ENCODE results near the gene TRIM4. TPM values are rescaled to one million over a fixed set of nuclear protein-coding genes. Genes with fewer than 3 reads are reported as not detected.
"Not testable (repeated sequence)": the region's sequence is repeated elsewhere in the genome, so short reads cannot be mapped to it uniquely, and the experiment has no call there.

The TRIM4 gene
- total and polyA plus RNA-seq, 5 experiments from 2014 or later: 22.2 to 70.6 (median 32.2) TPM

GRCh38 chr7:99943641-99944496, 24.5 kb upstream of the TRIM4 start:
- H3K4me1 Mint-ChIP-seq: peaks cover 4 to 16% (median 13%) of the 10 kb centered on the region in 4 donors
- H3K9me3 Mint-ChIP-seq: peaks cover 0 to 8% (median 0%) of the 10 kb centered on the region in 9 donors
- POLR2A ChIA-PET: interaction anchor here (1.0 to 2.2 kb wide), 3 partner anchors 14 to 112 kb away, joined by 3 to 12 read pairs (median 7); partner anchors contain the start of genes GJC3 and TRIM4
- H3K27me3 Mint-ChIP-seq: peaks cover 7 to 30% (median 10%) of the 10 kb centered on the region in 5 donors
- no peaks in the 10 kb centered on the region for H3K36me3 Mint-ChIP-seq
- DNase-seq: no peak
- peak overlapping the region in 7 of 10 donors; percentile 9 to 86 (median 71) for H3K27ac Mint-ChIP-seq
- peak overlapping the region; percentile 48 to 87 (median 68) for H3K4me3 Mint-ChIP-seq
- peak in 1 of 2 donors; percentile 12 for ATAC-seq

- Mint-ChIP-seq H3K4me1 (peaks cover 7 to 17% (median 15%) of the 10 kb centered on the region in 4 donors), H3K27ac (no peak overlapping the region), H3K27me3 (peaks cover 4 to 23% (median 19%) of the 10 kb centered on the region in 5 donors), H3K9me3 (peaks cover 0 to 16% (median 5%) of the 10 kb centered on the region in 9 donors), H3K36me3 (peaks cover 0 to 3% (median 0%) of the 10 kb centered on the region in 3 donors), H3K4me3 (no peak overlapping the region)
- POLR2A ChIA-PET: interaction anchor here (1.6 to 2.1 kb wide), 2 partner anchors 10 to 19 kb away, joined by 3 to 5 read pairs; partner anchors contain the start of gene TRIM4
- ATAC-seq (no peak), DNase-seq (no peak)
Observed at GRCh38 chr7:99938296-99938695, 19.0 kb upstream of the TRIM4 start.

- H3K36me3 Mint-ChIP-seq, POLR2A ChIA-PET, ATAC-seq: not testable (repeated sequence)
- Mint-ChIP-seq H3K4me3 (peak overlapping the region in 1 of 10 donors; percentile 41), H3K27me3 (peaks cover 0 to 18% (median 9%) of the 10 kb centered on the region in 5 donors), H3K4me1 (peaks cover 11 to 24% (median 17%) of the 10 kb centered on the region in 4 donors), H3K27ac (peak overlapping the region in 6 of 10 donors; percentile 1 to 80 (median 36)), H3K9me3 (peaks cover 0 to 16% (median 5%) of the 10 kb centered on the region in 9 donors)
- peak in 1 of 10 donors; percentile 8 for DNase-seq
Observed at GRCh38 chr7:99935009-99935408, 15.7 kb upstream of the TRIM4 start.

- H3K4me3 Mint-ChIP-seq: peak overlapping the region in 3 of 10 donors; percentile 4 to 85 (median 79)
- H3K27me3 Mint-ChIP-seq: peaks cover 3 to 23% (median 13%) of the 10 kb centered on the region in 5 donors
- no peaks in the 10 kb centered on the region for H3K36me3 Mint-ChIP-seq
- no peaks in the 10 kb centered on the region for H3K9me3 Mint-ChIP-seq
- POLR2A ChIA-PET: interaction anchor here (1.3 to 2.2 kb wide), 3 partner anchors 11 to 17 kb away, joined by 4 to 50 read pairs (median 7); partner anchors contain the start of gene TRIM4
- peaks cover 20 to 46% (median 31%) of the 10 kb centered on the region in 4 donors for H3K4me1 Mint-ChIP-seq
- no peak for DNase-seq
- peak overlapping the region in 7 of 10 donors; percentile 27 to 84 (median 67) for H3K27ac Mint-ChIP-seq
- ATAC-seq: no peak
Observed at GRCh38 chr7:99930376-99930775, 11.0 kb upstream of the TRIM4 start.

GRCh38 chr7:99929730-99930053, 10.4 kb upstream of the TRIM4 start:
- Mint-ChIP-seq H3K36me3 (no peaks in the 10 kb centered on the region), H3K27me3 (peaks cover 3 to 21% (median 11%) of the 10 kb centered on the region in 5 donors), H3K9me3 (no peaks in the 10 kb centered on the region), H3K27ac (peak overlapping the region; percentile 58 to 88 (median 76)), H3K4me1 (peaks cover 16 to 39% (median 24%) of the 10 kb centered on the region in 4 donors), H3K4me3 (peak overlapping the region; percentile 71 to 90 (median 84))
- no peak for ATAC-seq
- POLR2A ChIA-PET: interaction anchor here (0.9 to 2.2 kb wide), 8 partner anchors 10 to 158 kb away, joined by 3 to 50 read pairs (median 4); partner anchors contain the start of gene TRIM4
- no peak for DNase-seq

GRCh38 chr7:99928994-99929729, 9.8 kb upstream of the TRIM4 start, which contains the start of gene GJC3:
Gene GJC3, minus strand, starts transcription at chr7:99929620. Its CDS starts 0 bp downstream, at chr7:99929620.
- Mint-ChIP-seq H3K36me3 (no peaks in the 10 kb centered on the region), H3K27ac (peak within 1 kb of the TSS; percentile 58 to 88 (median 76)), H3K4me1 (peaks cover 16 to 34% (median 21%) of the 10 kb centered on the region in 4 donors), H3K27me3 (peaks cover 3 to 18% (median 10%) of the 10 kb centered on the region in 5 donors), H3K4me3 (peak within 1 kb of the TSS; percentile 71 to 90 (median 84)), H3K9me3 (no peaks in the 10 kb centered on the region)
- DNase-seq: peak; percentile 15 to 66 (median 37)
- POLR2A ChIA-PET: interaction anchor here (0.9 to 2.2 kb wide), 10 partner anchors 9 to 159 kb away, joined by 3 to 50 read pairs (median 4); partner anchors contain the start of gene TRIM4
- peak; percentile 94 to 98 for ATAC-seq

GRCh38 chr7:99928188-99928587, 8.9 kb upstream of the TRIM4 start:
- no peaks in the 10 kb centered on the region for H3K9me3 Mint-ChIP-seq
- POLR2A ChIA-PET: interaction anchor here (0.6 to 2.2 kb wide), 5 partner anchors 9 to 907 kb away, joined by 3 to 50 read pairs (median 7); partner anchors contain the start of gene TRIM4
- H3K4me3 Mint-ChIP-seq: peak overlapping the region; percentile 4 to 85 (median 73)
- peak overlapping the region in 7 of 10 donors; percentile 0 to 88 (median 58) for H3K27ac Mint-ChIP-seq
- peaks cover 3 to 18% (median 5%) of the 10 kb centered on the region in 5 donors for H3K27me3 Mint-ChIP-seq
- DNase-seq: no peak
- peaks cover 16 to 33% (median 21%) of the 10 kb centered on the region in 4 donors for H3K4me1 Mint-ChIP-seq
- no peaks in the 10 kb centered on the region for H3K36me3 Mint-ChIP-seq
- ATAC-seq: no peak

GRCh38 chr7:99927536-99927935, 8.2 kb upstream of the TRIM4 start:
- DNase-seq (no peak), ATAC-seq (no peak)
- no peaks in the 10 kb centered on the region for H3K9me3 Mint-ChIP-seq
- POLR2A ChIA-PET: interaction anchor here (0.6 to 1.0 kb wide), 2 partner anchors 8 to 451 kb away, joined by 3 to 9 read pairs; partner anchors contain the start of gene TRIM4
- no peaks in the 10 kb centered on the region for H3K36me3 Mint-ChIP-seq
- peak overlapping the region in 5 of 10 donors; percentile 0 to 34 (median 8) for H3K27ac Mint-ChIP-seq
- H3K4me3 Mint-ChIP-seq: peak overlapping the region in 5 of 10 donors; percentile 2 to 85 (median 38)
- H3K27me3 Mint-ChIP-seq: peaks cover 3 to 18% (median 5%) of the 10 kb centered on the region in 5 donors
- peaks cover 16 to 33% (median 21%) of the 10 kb centered on the region in 4 donors for H3K4me1 Mint-ChIP-seq

- Mint-ChIP-seq H3K36me3 (peaks cover 0 to 5% (median 0%) of the 10 kb centered on the region in 3 donors), H3K27me3 (peaks cover 3 to 15% (median 5%) of the 10 kb centered on the region in 5 donors), H3K4me1 (peaks cover 16 to 33% (median 21%) of the 10 kb centered on the region in 4 donors), H3K27ac (peak overlapping the region in 1 of 10 donors; percentile 31), H3K4me3 (no peak overlapping the region), H3K9me3 (no peaks in the 10 kb centered on the region)
- ATAC-seq (no peak), DNase-seq (no peak)
- POLR2A ChIA-PET: no interaction called here
Observed at GRCh38 chr7:99926321-99926720, 7.0 kb upstream of the TRIM4 start.

GRCh38 chr7:99923200-99923599, 3.9 kb upstream of the TRIM4 start:
- peaks cover 0 to 12% (median 5%) of the 10 kb centered on the region in 5 donors for H3K27me3 Mint-ChIP-seq
- POLR2A ChIA-PET: no interaction called here
- no peak overlapping the region for H3K27ac Mint-ChIP-seq
- peaks cover 0 to 5% (median 0%) of the 10 kb centered on the region in 3 donors for H3K36me3 Mint-ChIP-seq
- H3K4me3 Mint-ChIP-seq: no peak overlapping the region
- H3K9me3 Mint-ChIP-seq: no peaks in the 10 kb centered on the region
- peaks cover 9 to 30% (median 18%) of the 10 kb centered on the region in 4 donors for H3K4me1 Mint-ChIP-seq
- no peak for ATAC-seq
- DNase-seq: no peak

- Mint-ChIP-seq H3K4me1 (peaks cover 32 to 54% (median 47%) of the 10 kb centered on the region in 4 donors), H3K9me3 (no peaks in the 10 kb centered on the region), H3K36me3 (peaks cover 0 to 27% (median 0%) of the 10 kb centered on the region in 3 donors), H3K27ac (peak overlapping the region; percentile 96 to 99 (median 98)), H3K4me3 (peak overlapping the region; percentile 89 to 98 (median 94)), H3K27me3 (no peaks in the 10 kb centered on the region)
- no peak for DNase-seq
- ATAC-seq: no peak
- POLR2A ChIA-PET: interaction anchor here (0.5 to 4.7 kb wide), 17 partner anchors 8 to 526 kb away, joined by 4 to 50 read pairs (median 8); partner anchors contain the start of genes AP4M1, COPS6, GJC3 and MBLAC1
Observed at GRCh38 chr7:99920149-99920548, 819 bp upstream of the TRIM4 start.
